NAMALWA (cell line): ENCODE measurements around the gene NGLY1.

ENCODE experiments used
- DNase-seq: peaks from one replicate; pipeline ENCODE4 v3.0.0-alpha.2; 2015; ENCODE audit warnings: low spot score

NGLY1 gene

GRCh38 chr3:25784971-25785370 is 1.7 kb upstream of the NGLY1 start:
- no peak for DNase-seq

GRCh38 chr3:25783661-25784512 is 644 bp upstream of the NGLY1 start:
- peak; percentile 80 for DNase-seq

DNA sequence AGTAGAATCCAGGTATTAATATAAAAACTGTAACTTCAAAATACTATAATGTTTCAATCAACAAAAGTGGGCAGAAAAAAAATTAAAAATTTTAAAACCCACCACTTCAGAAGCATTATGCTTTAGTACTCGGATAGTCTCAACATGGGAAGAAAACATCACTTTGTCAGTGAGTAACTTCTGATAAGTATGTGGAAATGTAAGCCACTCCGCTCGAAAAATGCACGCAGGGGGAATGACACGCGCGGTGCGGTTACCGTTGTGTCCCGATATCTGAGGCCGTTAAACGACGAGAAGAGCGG is 656 bp downstream of the NGLY1 start:
- no peak for DNase-seq

DNA sequence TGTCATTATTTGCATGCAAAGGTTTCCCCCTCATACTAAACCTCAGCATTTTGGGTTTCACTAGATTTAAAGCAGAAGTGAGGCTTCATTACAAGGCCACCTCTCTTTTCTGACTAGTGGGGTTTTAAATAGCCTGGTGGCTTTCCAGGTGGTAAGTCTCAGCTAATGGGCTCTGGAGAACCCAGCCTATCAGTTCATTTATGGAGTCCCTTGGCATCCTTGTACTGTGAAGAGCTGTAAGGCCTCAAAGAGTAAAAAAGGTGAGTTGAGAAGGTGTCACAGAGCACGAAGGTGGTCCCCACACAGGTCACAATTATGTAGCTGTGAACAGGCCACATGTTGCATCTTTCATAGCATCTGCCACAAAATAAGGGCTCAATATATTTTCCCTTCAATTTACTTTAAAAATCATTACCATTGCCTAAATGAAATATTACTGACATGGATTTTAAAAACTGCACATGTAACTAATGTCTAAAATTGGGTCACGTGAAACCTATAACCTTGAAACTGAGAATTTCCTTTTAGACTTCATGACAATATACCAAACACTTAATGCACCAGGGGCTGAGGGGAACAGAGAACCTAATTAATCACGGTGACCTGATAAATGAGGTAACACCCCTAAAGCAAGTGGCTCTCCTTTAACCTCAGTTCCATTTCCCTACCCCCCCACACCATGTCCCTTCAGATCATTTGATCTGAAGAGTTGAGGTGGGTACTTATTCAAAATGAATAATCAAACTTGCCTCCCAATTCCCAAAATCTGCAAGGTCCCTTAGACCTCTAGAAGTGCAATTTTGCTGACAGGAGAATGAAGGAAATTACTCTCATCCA is 1.3 kb downstream of the NGLY1 start:
- DNase-seq, result peak; percentile 72

DNA sequence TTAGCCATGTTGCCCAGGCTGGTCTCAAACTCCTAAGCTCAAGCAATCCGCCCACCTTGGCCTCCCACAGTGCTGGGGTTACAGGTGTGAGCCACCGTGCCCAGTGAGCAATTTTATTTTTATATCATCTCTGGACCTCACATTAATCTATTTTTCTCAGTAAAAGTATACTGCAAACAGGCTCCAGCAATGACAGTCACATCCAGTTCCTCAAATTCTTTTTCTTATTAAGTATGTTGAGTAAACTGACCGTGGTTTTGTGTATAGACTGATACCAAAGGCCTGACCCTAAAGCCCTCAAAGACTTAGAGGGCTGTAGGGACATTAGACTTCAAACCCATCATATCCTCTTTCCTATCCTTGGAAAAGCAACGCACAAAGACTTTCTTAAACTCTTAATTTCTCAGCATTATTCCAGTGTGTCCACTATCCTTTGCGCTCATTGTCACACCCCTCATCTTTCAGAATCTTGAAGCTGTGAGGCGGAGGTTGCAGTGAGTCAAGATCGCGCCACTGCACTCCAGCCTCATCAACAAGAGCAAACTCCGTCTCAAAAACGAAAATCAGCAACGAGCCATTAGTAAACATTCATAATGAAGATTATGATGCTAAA is 2.0 kb downstream of the NGLY1 start:
- no peak for DNase-seq

- DNase-seq, result no peak
Measured at GRCh38 chr3:25780618-25781017, 2.6 kb downstream of the NGLY1 start.

DNA sequence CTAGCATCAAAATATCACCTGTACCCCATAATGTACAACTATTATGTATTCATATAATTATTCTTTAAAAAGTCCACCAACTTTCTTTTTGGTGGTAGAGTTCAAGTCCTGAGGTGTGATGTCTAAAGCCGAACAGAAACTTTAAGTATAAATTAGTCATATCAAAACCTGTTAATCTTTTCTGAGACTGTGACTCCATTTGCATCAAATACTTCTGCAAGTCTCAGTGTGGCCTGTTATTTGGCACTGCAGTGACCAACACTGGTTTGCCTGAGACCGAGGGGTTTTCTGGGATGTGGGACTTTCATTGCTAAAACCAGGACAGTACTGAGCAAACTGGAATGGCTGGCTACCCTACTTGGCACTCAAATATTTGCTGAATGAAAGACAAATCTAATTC is 7.3 kb downstream of the NGLY1 start:
- DNase-seq, result no peak

DNA sequence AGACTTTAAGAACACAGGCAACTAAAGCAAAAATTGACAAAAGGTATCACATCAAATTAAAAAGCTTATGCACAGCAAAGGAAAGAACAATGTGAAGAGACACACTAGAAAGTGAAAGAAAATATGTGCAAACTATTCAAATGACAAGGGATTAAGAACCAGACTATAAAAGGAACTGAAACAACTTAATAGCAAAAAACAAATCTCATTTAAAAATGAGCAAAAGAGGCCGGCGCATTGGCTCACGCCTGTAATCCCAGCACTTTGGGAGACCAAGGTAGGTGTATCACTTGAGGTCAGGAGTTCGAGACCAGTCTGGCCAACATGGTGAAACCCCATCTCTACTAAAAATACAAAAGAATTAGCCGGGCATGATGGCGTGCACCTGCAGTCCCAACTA is 14.4 kb downstream of the NGLY1 start:
- DNase-seq, result peak; percentile 34

DNA sequence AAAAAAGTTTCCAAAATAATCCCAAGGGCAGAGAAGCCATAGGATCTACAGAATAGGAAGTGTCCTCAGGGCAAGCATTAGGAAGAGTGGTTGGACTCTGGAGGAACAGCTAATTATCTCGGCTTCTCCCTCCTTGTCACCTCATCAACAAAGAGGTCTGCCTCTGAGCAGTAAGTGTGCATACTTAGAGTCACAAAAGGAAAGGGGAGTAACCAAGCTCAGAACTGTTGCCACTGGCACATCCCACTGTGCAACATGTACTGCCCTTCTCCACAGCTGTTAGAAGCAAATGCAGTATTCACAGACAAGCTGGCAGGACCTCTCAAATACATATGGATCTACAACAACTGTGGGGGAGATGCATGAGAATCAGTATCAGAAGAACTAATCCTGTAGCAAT is 31.5 kb downstream of the NGLY1 start:
- no peak for DNase-seq

GRCh38 chr3:25751048-25751447 is 32.2 kb downstream of the NGLY1 start:
- DNase-seq, result no peak

DNA sequence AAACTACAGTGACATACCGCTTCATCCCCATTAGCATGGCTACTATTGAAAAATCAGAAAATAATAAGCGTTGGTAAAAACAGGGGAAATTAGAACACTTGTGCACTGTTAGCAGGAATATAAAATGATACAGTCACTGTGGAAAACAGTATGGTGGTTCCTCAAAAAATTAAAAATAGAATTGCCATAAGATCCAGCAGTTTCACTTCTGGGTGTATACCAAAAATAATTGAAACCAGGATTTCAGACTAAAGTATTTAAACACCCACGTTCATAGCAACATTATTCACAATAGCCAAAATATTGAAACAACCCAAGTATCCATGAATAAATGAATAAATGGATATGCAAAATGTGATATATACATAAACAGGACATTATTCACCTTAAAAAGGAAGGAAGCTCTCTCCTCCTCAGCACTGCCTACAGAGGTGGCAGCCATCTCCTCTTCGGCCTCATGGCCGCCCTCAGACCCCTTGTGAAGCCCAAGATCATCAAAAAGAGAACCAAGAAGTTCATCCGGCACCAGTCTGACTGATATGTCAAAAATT is 34.1 kb downstream of the NGLY1 start:
- no peak for DNase-seq

GRCh38 chr3:25748189-25748588 is 35.1 kb downstream of the NGLY1 start:
- no peak for DNase-seq

- no peak for DNase-seq
Measured at GRCh38 chr3:25747033-25747432, 36.2 kb downstream of the NGLY1 start.

- DNase-seq, result no peak
Measured at GRCh38 chr3:25744470-25744869, 38.8 kb downstream of the NGLY1 start.

GRCh38 chr3:25728101-25728500 is 55.1 kb downstream of the NGLY1 start:
- DNase-seq, result no peak

GRCh38 chr3:25727316-25727715 is 55.9 kb downstream of the NGLY1 start:
- no peak for DNase-seq

DNA sequence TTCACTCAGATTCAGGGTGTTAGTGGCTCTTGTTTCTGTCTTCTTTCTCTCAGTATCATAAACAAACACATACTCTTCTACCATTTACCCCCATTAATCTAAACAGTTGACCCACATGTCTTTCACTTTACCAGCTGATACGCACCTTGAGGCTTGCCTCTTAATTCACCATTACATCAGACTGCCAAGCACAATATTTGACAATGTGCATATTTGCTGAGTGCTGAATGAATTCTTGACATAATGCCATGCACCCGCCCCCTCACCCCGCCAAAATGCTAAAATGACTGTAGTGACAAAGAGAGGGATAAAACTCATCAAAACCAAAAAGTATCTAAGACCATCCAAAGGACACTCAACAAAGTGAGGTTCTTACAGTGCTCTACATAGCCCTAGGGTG is 57.4 kb downstream of the NGLY1 start:
- DNase-seq, result no peak

DNA sequence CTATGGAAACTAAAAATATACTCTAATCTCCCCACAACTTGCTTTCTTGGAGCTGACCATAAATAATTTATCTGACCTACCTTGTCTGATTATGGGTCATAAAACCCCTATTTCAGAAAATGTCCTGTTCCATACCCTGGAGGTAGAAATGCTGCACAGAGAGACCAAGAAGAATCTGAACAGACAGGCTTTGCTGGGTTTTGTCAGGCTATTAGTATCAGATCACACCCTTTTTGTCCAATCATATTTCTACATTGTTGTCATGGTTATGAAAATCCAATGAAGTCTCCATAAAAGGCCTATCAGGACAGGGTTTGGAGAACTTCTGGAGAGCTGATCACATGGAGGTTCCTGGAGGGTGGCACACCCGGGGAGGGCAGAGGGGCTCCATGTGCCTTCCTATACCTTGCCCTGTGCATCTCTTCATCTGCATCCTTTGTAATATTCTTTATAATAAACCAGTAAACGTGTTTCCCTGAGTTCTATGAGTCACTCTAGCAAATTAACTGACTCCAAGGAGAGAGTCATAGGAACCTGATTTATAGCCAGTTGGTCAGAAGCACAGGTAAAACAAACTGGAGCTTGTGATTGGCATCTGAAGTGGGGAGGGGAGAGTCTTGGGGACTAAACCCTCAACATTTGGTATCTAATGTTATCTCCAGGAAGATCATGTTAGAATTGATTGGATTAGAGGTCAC is 58.1 kb downstream of the NGLY1 start:
- DNase-seq, result no peak

- DNase-seq, result no peak
Measured at GRCh38 chr3:25723802-25724201, 59.4 kb downstream of the NGLY1 start.

DNA sequence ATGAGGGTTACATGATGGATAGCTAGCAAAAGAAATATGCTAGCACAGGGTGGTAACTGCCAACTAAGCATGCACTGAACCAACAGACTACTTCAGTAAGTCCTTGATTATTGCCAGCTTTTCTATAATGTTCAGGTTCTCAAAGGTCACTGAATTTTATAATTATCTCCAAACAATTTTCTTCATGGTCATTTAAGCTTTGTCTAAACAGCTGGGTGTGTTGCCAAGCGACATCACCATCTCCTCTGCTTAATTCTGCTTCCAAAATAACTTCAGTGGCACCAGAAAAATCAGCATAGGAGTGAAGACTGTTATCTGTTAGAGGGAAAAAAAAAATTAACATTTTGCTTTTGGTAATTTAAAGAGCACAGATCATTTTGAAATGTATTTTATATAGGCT is 63.9 kb downstream of the NGLY1 start:
- DNase-seq, result no peak

DNA sequence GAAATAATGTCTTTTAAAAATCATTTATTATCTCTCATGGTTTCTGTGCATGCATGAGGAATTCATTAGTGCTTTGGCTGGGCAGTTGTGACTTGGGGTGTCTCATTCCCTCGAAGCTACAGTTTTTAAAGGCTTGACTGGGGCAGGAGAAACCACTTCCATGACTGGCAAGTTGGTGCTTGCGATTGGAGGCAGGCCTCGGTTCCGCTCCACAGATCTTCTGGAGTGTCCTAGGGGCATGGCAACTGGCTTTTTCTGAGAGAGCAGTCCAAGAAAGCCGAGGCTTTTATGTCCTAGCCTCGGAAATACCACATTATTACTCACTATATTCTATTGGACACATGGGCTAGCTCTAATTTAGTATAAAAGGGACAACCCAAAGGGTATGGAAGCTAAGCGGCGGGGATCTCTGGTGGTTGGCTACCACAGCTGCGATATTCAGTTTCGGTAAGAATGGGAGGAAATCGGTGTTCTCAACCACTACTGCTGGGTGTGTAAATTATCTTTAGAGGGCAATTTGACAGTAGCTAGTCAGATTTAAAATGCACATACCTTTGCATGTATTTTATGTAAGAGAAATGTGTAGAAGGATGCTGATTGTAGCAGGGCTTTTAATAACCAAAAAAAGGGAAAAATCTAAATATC is 69.8 kb downstream of the NGLY1 start:
- no peak for DNase-seq

- DNase-seq, result no peak
Measured at GRCh38 chr3:25711090-25711489, 72.2 kb downstream of the NGLY1 start.
